ENCODE results near the gene IKZF2.

Gene IKZF2

DNA sequence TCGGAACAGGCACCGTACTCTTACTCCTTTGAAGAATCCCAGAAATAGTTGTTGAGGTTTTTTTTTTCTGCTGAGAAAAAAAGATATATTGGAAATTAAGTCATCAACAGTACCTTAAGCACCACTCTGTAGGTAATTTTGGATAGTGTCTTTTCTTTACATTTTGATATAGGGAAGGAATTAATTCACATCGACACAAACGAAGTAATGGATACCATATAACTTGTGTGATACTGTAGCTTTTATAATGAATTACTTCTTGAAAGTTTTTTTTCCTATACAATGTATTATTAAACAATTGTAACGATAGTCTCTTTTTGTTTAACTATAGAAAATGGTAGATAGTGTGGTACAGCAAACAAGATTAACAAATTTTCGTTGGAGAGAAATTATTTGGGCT, 1.5 kb upstream of the IKZF2 start:
- DNase-seq (ENCODE audit: low read depth in 2 of 2): no peak

DNA sequence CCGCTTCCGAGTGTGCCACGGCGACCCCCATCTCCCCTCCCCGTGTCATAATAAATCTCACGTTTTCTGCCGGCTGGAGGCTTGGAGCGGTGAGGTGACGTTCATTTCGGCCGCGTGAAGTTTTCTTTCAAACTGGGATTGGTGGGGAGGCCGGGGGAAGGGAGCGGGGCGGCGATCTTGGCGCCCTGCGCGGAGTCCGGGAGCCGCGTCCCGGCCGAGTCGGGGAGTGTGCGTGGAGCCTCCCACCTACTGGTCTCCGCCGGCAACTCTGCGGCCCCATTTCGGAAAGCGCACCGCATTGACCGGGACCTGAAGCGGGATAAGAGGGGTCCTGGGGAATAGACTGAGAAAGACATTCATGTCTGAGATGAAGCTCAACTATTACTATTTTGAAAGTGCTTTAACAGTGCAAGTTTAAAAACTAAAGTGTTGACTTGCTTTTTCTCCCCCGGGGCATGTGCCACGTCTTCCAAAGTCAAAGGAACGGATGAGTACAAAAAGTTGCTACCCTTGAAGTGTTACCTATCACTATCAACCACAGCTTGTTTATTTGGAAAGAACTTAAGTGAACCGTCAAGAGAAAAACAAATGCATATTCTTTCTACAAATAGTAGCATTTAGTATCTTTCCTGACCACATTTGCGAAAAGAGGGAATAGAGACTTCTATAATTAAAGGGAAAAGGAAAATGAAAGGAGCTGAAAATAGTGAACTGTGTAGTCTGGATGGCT, 818 bp upstream of the IKZF2 start:
- DNase-seq (ENCODE audit: low read depth in 2 of 2): peak in 1 of 2 experiments; percentile 14

DNA sequence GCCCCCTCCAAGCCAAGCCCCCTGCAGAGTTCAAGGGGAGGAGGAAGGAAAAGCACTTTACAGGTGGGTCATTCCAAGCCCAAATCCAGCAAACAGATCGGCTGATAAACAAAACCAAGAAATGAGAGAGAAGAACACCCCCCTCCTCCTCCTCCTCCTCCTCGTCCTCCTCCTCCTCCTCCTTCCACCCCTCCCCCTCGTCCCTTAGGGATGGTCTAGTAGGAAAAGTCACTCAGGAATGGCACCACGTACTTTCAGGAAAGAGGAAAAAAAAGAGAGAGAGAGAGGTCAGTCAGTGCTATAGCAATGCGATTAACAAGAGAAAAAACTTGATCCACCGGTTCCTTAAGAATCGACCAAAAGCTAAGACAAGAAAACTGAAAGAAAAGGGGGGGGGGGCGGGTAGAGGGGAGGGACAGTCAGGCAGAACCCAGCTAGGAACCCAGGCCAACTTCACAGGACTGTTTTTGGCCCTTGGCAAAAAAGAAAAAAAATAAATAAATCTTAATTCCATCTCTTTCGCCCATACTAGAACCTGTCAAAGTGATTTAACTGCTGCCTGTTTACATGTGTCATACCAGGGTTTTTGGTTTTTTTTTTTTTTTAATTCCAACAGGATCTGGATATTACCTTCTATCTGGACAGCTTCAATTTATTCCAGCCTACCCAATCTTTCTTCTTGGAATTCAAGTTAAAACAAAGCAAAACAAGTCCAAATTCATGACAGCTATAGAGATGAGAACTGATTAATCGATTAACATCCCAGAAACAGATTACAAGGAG, 906 bp downstream of the IKZF2 start:
- DNase-seq (ENCODE audit: low read depth in 2 of 2): no peak

DNA sequence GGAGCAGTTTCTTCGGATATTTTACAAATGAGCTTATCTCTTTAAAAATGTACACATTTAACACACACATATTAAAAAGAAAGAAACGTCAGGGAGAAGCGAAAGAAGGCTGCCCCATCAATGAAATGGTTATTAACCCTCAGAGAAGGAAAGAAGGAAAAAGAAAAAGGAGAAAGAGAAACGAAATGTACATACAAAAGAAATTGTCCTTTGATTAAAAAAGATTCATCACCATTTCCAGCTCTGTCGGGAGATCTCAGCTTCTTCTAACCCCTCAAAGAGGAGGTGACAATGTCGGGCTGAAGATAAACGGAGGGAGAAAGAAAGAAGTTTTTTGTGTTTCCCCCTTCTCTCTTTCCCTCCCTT, 1.5 kb downstream of the IKZF2 start:
- DNase-seq (ENCODE audit: low read depth in 2 of 2): no peak

DNA sequence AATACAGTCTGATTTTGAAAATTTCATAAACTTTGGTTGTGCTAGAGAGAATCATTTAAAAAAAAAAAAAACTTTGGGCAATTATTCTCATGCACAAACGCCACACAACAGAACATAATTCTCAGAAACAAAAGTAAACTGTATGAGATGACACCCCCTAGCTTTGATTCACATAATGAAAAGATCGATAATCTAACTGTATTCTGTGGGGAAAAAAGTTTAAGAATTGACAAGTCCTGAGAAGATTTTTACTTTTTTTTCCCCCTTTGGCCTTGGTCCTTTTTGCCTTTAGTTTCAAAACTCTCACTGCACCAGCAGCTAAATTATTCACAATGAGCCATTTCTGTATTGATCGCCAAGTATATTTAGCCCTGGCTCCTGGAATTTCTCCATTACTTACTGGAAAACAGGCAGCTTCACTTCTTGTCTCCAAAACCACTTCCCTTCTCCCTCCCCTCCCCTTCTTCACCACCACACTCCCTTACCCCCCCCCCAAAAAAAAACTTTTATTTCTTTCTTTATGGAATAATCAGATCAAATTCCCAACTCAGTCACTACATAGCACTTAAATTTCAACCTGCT, 2.0 kb downstream of the IKZF2 start:
- no peak for DNase-seq (ENCODE audit: low read depth in 2 of 2)

DNA sequence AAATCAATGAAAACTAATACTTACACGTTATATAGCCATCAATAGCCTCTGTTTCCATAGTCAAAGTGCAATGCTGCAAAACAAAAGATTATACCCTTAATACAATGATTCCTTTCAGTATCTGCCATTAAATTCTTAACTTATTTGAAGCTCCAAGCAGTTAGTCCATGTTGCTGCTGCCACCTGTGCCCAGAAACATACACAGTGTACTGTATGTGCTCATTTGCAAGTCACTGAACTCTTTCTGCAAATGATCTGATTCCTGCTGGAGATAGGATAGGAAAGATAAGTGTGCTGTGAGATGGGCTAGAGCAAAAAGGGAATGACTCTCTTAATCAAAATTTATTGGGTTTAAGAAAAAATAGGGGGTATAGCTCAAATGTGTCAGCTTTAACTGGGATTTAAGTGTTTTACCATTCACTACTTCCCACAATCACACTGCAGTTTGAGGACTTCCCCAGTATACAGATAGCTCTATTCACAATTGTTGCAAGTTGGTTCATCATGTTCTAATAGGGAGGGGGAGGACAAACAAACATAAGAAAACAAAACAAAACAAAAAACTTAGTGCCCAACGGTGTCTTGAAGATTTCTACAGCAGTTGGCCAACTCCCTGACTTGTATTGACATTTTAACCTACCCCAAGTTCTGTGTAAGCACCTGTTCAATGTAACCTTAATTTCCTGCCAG, 2.7 kb downstream of the IKZF2 start:
- DNase-seq (ENCODE audit: low read depth in 2 of 2): no peak

DNA sequence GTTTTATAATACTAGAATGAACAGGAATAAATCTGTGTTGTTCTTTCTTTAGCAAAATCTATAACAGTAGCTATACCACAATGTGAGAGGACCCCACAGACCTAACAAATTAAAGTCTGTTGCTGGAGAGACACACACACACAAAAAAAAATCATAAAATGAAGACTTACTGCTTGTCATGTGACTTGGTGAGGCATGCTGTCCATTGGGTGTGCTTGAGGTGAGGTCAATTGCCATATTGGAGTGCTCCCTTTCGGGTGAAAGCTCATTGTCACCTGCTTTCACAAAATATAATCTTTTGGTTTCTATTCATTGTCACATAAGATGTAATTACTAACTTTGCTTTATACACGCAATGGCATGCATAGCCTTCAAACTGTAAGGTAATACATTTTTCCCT, 3.9 kb downstream of the IKZF2 start:
- no peak for DNase-seq (ENCODE audit: low read depth in 2 of 2)

DNA sequence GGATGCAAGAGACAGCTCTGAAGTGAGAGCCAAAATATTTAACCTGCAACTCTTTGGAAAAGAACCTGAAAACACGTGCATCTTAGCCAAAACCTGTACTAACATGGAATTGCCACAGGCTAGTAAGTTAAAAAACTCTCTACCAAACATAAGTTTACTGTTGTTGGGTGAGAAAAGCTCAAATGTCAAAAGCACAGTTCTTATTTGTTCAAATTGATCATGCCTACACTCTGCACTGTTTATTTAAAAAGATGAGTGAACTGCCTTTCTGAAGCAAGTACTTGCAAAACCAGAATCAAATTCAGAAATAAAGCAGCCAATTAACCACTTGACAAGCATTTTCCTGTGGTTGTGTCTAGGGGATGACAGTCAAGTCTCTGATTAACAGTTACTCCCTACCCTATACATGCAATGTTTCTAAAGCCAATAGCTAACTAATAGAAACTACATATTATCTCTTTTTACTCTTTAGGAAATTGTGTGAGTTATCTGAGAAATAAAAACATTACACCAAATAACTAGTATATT, 5.6 kb downstream of the IKZF2 start:
- DNase-seq (ENCODE audit: low read depth in 2 of 2): no peak

DNA sequence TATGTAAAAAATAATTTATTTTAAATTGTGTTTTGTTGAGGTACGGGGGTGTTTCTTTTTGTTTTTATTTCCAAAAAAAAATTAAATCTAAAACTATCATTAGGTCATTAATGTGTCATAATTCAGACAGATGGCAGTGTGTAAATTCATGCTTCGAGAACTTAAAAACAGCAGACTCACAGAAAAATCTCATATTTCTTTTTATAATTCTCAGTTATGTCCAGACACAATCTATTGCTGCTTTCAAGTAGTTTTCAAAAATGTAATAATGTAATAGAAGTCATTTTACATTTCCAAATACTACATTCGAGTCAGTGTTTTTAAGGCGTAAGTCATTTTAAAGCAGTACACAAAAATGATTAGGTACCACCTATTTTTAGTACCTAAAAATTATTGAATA, 14.3 kb downstream of the IKZF2 start:
- no peak for DNase-seq (ENCODE audit: low read depth in 2 of 2)

DNA sequence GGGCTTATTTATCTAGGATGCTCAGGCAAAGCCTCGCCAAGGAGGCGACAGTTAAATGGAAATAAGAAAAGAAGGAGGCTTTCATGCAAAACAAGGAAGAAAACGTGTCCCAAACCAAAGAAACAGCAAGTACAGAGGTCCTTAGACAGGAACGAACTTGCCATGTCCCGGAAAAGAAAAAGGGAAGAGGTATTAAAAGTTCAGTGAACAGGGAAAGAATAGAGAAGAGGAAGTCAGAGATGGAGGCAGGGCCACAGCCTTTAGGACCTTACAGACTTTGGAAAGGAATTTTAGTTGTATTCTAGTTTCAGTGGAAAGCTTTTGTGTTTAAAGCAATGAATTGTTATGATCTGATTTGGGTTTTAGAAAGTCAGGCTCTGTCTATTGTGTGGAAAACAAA, 22.1 kb downstream of the IKZF2 start:
- no peak for DNase-seq (ENCODE audit: low read depth in 2 of 2)

DNA sequence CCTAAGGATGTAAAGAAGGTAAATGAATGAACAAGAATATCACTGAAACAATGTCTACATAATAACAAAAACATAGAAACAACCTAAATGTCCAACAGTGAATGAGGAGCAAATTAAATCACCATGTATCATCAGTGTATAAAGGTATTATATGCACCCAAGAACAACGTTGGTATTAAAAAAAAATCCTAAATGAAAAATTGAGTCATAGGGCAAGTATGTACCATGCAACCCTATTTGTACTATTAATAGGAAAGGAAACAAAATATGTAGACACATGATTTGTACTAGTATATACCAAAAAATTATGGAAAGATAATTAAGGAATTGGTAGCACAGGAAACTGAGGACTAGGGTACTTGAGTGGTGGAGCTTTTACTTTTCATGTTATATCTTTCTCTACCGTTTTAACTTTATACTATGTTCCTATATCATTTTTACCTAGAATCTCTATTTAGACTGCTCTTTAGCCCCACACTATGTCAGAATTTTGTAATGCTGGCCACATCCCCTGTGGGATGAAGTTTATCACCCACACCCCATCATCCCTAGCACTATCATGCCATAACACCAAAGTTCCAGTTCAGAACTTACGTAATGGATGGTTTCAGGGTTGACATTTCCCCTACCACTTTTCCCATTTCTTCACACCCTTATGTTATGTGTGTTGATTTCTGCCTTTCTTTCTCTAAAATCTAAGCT, 25.6 kb downstream of the IKZF2 start:
- no peak for DNase-seq (ENCODE audit: low read depth in 2 of 2)

DNA sequence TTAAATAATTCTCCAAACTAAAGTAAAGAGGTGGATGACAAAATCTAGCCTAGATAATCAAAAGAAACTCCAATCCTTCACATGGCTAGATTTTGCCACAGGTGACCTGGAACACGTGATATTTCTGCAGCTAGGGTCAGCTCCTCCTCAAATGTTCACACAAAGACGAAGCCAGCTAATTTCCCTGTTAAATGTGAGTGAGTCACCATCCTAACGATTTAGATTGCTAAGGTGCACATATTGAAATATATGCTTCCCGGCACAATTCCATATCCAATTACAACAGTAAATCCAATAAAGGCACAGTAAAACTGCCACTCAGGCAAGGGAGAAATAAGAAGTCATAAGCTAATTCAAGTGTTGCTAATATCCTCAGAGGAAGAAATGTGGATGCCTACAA, 28.7 kb downstream of the IKZF2 start:
- no peak for DNase-seq (ENCODE audit: low read depth in 2 of 2)

DNA sequence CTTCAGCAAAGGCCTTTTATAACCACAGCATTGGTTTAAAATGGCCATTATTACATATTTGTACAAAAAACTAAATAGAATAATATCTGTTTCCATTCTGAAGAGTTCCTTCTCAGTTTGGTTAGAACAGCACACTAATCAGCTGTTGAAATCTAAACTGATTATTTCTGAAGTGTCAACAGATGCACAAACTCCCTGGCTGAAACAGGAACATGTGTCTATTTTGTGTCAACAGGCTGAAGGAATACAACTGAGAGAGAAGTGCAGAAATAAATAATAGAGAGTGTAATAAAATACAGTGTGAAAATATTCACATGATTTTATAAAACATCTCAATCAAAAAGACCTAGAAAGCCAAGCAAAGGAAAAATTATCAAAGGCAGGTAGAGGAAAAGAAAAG, 29.7 kb downstream of the IKZF2 start:
- no peak for DNase-seq (ENCODE audit: low read depth in 2 of 2)

DNA sequence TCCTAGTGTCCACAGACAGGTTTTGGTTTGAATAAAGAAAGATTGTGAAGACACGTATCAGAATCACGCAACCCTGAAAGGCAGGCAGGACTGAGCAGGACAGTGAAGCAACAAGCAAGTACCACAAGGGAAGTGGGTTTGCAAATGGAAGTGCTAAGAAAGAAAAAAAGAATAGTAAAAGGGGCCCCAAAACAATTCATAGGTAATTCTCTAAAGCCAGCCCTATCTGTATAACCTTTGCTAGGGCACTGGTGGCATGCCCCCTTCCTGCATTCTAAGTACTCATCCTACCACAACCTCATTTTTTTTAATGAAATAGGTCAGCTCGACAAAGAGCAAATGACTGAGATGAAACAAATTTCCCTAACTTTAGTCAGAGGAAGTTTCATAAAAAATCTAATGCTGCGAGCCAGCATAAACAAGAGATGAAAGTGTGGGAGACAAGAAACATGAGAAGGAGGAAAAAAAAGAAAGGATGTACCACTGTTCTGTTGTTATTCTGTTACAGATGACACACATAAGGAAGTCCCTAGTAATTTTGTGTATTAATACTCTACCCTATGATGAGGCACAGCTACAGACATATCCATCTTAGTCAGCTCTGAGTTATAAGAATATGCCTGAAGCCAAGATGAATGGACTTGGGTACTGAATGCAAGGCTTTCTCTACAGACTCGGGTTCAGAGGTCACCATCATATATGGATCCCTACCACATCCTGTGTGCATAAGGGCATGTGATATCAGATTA, 32.2 kb downstream of the IKZF2 start:
- no peak for DNase-seq (ENCODE audit: low read depth in 2 of 2)

DNA sequence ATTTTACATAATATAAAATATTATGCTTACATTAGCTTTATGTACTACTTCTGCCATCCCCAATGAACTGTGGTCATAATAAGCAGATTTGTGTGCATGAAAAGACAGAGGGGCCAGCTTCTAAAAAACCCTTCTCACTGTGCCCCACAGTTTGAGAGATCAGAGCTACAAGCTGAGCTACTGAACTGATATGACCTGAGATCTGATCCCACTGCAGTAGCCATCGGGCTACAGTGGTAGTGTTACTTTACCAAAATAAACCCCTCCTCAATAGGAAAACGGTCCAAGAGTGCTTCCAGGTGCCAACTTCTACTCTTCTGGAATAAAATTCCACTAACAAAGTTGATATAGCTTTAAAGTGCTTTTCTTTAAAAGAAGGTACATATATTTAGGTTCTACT, 43.1 kb downstream of the IKZF2 start:
- no peak for DNase-seq (ENCODE audit: low read depth in 2 of 2)

DNA sequence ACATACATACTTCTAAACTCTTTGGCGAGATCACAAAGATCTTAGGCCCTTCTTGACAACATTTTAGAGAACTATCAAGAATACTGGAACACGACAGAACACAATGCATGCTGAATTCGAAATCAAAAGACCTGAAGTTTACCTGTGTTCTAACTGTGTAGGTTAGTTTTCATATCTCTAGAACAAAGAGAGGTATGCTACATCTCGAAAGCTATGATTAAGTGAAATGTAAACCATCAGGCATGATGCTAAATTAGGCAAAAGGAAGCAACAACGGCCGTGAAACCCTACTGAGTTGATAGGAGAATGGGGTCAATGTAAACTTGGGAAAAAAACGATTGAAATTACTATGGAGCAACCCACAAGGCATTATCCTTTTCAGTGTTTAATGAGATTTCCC, 43.7 kb downstream of the IKZF2 start:
- no peak for DNase-seq (ENCODE audit: low read depth in 2 of 2)

DNA sequence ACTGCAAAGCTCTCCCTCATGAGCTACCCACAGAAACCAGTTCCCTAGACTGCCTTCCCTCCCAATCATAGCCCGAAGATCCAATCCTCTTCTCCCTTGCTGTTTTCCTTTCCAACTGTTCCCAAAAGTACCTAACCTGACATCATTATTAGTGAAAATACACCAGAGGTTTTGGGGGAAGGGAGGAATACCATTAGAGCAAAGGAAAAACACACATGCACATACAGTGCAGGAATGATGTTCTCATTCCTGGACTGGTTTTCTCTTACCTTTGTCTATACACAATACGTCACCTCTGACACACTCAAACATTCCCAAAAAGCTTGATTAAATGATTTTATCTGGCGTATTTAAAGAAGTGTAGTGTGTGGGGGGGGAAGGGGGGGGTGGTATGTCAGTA, 46.2 kb downstream of the IKZF2 start:
- DNase-seq (ENCODE audit: low read depth in 2 of 2): no peak

DNA sequence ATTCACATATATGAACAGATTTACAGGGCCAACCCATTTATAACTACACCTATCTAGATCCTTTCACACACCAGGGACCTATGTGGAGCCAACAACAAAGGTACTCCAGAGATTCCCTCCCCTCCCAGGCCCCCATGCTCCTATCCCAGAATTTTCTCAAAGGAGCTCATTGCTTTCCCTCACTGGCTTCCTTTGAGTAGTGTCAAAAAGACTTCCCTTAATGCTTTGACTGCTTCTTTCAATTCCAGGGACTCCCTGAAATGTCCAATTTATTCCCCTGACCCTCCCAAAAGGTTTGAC, 46.6 kb downstream of the IKZF2 start:
- DNase-seq (ENCODE audit: low read depth in 2 of 2): no peak

DNA sequence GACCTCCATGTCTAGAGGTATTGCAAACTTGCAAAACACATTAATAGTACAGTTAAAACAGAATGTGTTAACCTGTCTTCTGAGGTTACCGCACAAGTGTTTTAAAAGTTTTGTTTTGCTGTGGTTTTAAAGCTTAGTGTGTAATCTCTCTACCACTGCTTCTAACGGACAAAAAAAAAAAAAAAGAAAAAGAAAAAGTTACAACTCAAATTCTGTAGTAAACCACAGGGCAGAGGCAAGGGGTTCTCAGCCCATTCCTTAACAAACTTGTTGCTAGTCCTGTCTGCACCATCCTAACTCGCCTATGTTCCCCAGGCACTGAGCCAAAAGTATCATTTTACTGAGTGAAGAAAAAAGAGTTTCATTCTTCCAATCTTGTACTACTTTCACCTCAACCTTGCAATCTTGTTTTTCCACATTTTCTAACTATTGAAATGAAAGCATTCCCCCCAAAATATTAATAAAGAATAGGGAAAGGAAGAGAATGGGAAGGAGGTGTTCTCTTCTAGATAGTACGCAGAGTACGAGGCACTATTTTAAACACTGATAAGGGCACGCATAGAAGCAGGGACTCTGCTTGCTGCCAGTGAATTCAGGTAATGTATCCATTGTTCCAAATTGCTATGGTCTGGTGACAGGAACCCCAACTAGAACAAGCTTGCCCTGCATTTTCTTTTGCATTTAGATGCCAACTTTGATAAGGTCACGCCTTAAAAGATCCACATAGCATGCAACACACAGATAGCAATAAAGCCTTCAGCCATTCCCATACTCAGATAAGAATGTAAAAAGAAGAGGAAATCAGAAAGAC, 47.1 kb downstream of the IKZF2 start:
- DNase-seq (ENCODE audit: low read depth in 2 of 2): no peak

DNA sequence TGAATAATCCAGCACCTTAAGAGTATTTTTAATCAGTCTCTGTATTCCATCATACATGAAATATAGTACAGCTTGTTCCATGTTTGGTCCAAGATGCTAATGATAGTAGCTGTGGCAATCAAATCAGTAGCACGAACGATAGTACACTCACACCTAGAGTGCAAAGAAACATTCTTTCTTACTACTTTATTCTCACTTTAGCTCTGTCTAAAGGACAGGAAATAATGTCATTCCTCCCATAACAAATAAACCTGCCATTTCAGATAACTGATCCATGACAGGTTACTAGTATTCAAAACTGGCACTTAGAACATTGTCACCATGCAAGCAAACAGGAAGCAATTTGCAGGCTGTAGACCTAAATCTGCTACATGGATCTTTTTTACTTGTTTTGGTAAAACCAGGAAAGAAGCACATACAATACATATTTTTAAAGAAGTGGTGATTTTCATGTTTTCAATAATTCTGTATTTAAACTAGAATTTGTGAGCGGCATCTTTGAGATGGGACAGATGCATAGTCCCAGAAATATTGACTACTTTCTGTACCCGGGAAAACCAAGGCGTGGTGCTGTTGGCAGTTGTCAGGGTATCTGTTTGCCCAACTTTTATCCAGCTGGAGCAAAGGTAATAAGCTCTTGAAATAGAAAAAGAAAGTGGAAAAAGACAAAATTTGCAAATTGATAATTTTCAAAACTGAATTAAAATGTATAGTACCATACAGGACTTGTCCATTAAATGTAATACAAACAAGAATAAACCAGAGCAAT, 49.5 kb downstream of the IKZF2 start:
- no peak for DNase-seq (ENCODE audit: low read depth in 2 of 2)

Data from fibroblast of skin of left quadriceps (primary cell).